Measurements from ENCODE around the gene NARS2. TPM values are rescaled to one million over a fixed set of nuclear protein-coding genes. Genes with fewer than 3 reads are reported as not detected.
"Not testable (repeated sequence)": the region's sequence is repeated elsewhere in the genome, so short reads cannot be mapped to it uniquely, and the experiment has no call there.

NARS2 gene
- total and polyA plus RNA-seq, 2 donors, result 25.0 to 30.1 TPM

GRCh38 chr11:78555592-78555991, 19.1 kb downstream of the NARS2 start:
- no peak overlapping the region for H3K4me3 ChIP-seq (ENCODE audit: low read length in 2 of 2)
- no peak for DNase-seq (ENCODE audit: low read depth in 6 of 9, low spot score in 9 of 9)
- 70% methylated on average over 3 of the region's 3 CpGs for WGBS
- no peak overlapping the region for H3K27ac ChIP-seq (ENCODE audit: low read depth in 1 of 2, low read length in 1 of 2)
- H3K9me3 ChIP-seq (ENCODE audit: control insufficient read depth in 2 of 2, insufficient read depth in 1 of 2, low read length in 1 of 2), result no peaks in the 10 kb centered on the region
- peaks cover 0 to 5% of the 10 kb centered on the region in 2 donors for H3K36me3 ChIP-seq (ENCODE audit: control insufficient read depth in 2 of 2, insufficient read depth in 2 of 2, low read length in 1 of 2)
- H3K4me1 ChIP-seq (ENCODE audit: control insufficient read depth in 2 of 2, insufficient read depth in 2 of 2, low read length in 2 of 2), result peaks cover 4 to 10% of the 10 kb centered on the region in 2 donors
- no peaks in the 10 kb centered on the region for H3K27me3 ChIP-seq (ENCODE audit: control insufficient read depth in 2 of 2, insufficient read depth in 1 of 2, low read length in 1 of 2)

GRCh38 chr11:78552881-78553280, 21.8 kb downstream of the NARS2 start:
- WGBS, result 95% methylated on average over 2 of the region's 2 CpGs
- no peaks in the 10 kb centered on the region for H3K9me3 ChIP-seq (ENCODE audit: control insufficient read depth in 2 of 2, insufficient read depth in 1 of 2, low read length in 1 of 2)

GRCh38 chr11:78552139-78552538, 22.5 kb downstream of the NARS2 start:
- H3K36me3 ChIP-seq (ENCODE audit: control insufficient read depth in 2 of 2, insufficient read depth in 2 of 2, low read length in 1 of 2); H3K4me1 ChIP-seq (ENCODE audit: control insufficient read depth in 2 of 2, insufficient read depth in 2 of 2, low read length in 2 of 2); DNase-seq (ENCODE audit: low read depth in 6 of 9, low spot score in 9 of 9); H3K4me3 ChIP-seq (ENCODE audit: low read length in 2 of 2); H3K27me3 ChIP-seq (ENCODE audit: control insufficient read depth in 2 of 2, insufficient read depth in 1 of 2, low read length in 1 of 2); H3K9me3 ChIP-seq (ENCODE audit: control insufficient read depth in 2 of 2, insufficient read depth in 1 of 2, low read length in 1 of 2); H3K27ac ChIP-seq (ENCODE audit: low read depth in 1 of 2, low read length in 1 of 2): not testable (repeated sequence)
- WGBS, result 98% methylated on average over 6 of the region's 6 CpGs

More at GRCh38 chr11:78552881-78553280, 21.8 kb downstream of the NARS2 start:
- Histone ChIP-seq H3K4me1 (ENCODE audit: control insufficient read depth in 2 of 2, insufficient read depth in 2 of 2, low read length in 2 of 2) (peaks cover 0 to 7% of the 10 kb centered on the region in 2 donors), H3K27me3 (ENCODE audit: control insufficient read depth in 2 of 2, insufficient read depth in 1 of 2, low read length in 1 of 2) (no peaks in the 10 kb centered on the region), H3K4me3 (ENCODE audit: low read length in 2 of 2) (no peak overlapping the region), H3K27ac (ENCODE audit: low read depth in 1 of 2, low read length in 1 of 2) (no peak overlapping the region), H3K36me3 (ENCODE audit: control insufficient read depth in 2 of 2, insufficient read depth in 2 of 2, low read length in 1 of 2) (peaks cover 0 to 7% of the 10 kb centered on the region in 2 donors)
- no peak for DNase-seq (ENCODE audit: low read depth in 6 of 9, low spot score in 9 of 9)

GRCh38 chr11:78551066-78551465, 23.6 kb downstream of the NARS2 start:
- H3K27ac ChIP-seq (ENCODE audit: low read depth in 1 of 2, low read length in 1 of 2), result no peak overlapping the region
- 88% methylated on average over 6 of the region's 6 CpGs for WGBS
- H3K4me3 ChIP-seq (ENCODE audit: low read length in 2 of 2), result no peak overlapping the region
- peaks cover 0 to 3% of the 10 kb centered on the region in 2 donors for H3K4me1 ChIP-seq (ENCODE audit: control insufficient read depth in 2 of 2, insufficient read depth in 2 of 2, low read length in 2 of 2)
- no peaks in the 10 kb centered on the region for H3K27me3 ChIP-seq (ENCODE audit: control insufficient read depth in 2 of 2, insufficient read depth in 1 of 2, low read length in 1 of 2)
- no peaks in the 10 kb centered on the region for H3K9me3 ChIP-seq (ENCODE audit: control insufficient read depth in 2 of 2, insufficient read depth in 1 of 2, low read length in 1 of 2)
- H3K36me3 ChIP-seq (ENCODE audit: control insufficient read depth in 2 of 2, insufficient read depth in 2 of 2, low read length in 1 of 2), result peaks cover 0 to 3% of the 10 kb centered on the region in 2 donors
- no peak for DNase-seq (ENCODE audit: low read depth in 6 of 9, low spot score in 9 of 9)

GRCh38 chr11:78549624-78550409, 24.8 kb downstream of the NARS2 start:
- no peak for DNase-seq (ENCODE audit: low read depth in 6 of 9, low spot score in 9 of 9)
- Histone ChIP-seq H3K27ac (ENCODE audit: low read depth in 1 of 2, low read length in 1 of 2) (no peak overlapping the region), H3K27me3 (ENCODE audit: control insufficient read depth in 2 of 2, insufficient read depth in 1 of 2, low read length in 1 of 2) (no peaks in the 10 kb centered on the region), H3K4me3 (ENCODE audit: low read length in 2 of 2) (no peak overlapping the region), H3K9me3 (ENCODE audit: control insufficient read depth in 2 of 2, insufficient read depth in 1 of 2, low read length in 1 of 2) (no peaks in the 10 kb centered on the region), H3K36me3 (ENCODE audit: control insufficient read depth in 2 of 2, insufficient read depth in 2 of 2, low read length in 1 of 2) (peaks cover 2 to 3% of the 10 kb centered on the region in 2 donors), H3K4me1 (ENCODE audit: control insufficient read depth in 2 of 2, insufficient read depth in 2 of 2, low read length in 2 of 2) (peaks cover 0 to 3% of the 10 kb centered on the region in 2 donors)
- WGBS, result 95% methylated on average over 3 of the region's 3 CpGs

GRCh38 chr11:78548911-78549590, 25.6 kb downstream of the NARS2 start:
- H3K4me1 ChIP-seq (ENCODE audit: control insufficient read depth in 2 of 2, insufficient read depth in 2 of 2, low read length in 2 of 2), result peaks cover 0 to 3% of the 10 kb centered on the region in 2 donors
- 97% methylated on average over 2 of the region's 2 CpGs for WGBS
- H3K27ac ChIP-seq (ENCODE audit: low read depth in 1 of 2, low read length in 1 of 2), result no peak overlapping the region
- peaks cover 2 to 3% of the 10 kb centered on the region in 2 donors for H3K36me3 ChIP-seq (ENCODE audit: control insufficient read depth in 2 of 2, insufficient read depth in 2 of 2, low read length in 1 of 2)
- no peak for DNase-seq (ENCODE audit: low read depth in 6 of 9, low spot score in 9 of 9)
- no peaks in the 10 kb centered on the region for H3K9me3 ChIP-seq (ENCODE audit: control insufficient read depth in 2 of 2, insufficient read depth in 1 of 2, low read length in 1 of 2)
- H3K27me3 ChIP-seq (ENCODE audit: control insufficient read depth in 2 of 2, insufficient read depth in 1 of 2, low read length in 1 of 2), result no peaks in the 10 kb centered on the region
- H3K4me3 ChIP-seq (ENCODE audit: low read length in 2 of 2), result no peak overlapping the region

GRCh38 chr11:78547931-78548705, 26.5 kb downstream of the NARS2 start:
- peaks cover 0 to 3% of the 10 kb centered on the region in 2 donors for H3K4me1 ChIP-seq (ENCODE audit: control insufficient read depth in 2 of 2, insufficient read depth in 2 of 2, low read length in 2 of 2)
- H3K27ac ChIP-seq (ENCODE audit: low read depth in 1 of 2, low read length in 1 of 2), result no peak overlapping the region
- 94% methylated on average over 8 of the region's 8 CpGs for WGBS
- peaks cover 2 to 3% of the 10 kb centered on the region in 2 donors for H3K36me3 ChIP-seq (ENCODE audit: control insufficient read depth in 2 of 2, insufficient read depth in 2 of 2, low read length in 1 of 2)
- no peaks in the 10 kb centered on the region for H3K9me3 ChIP-seq (ENCODE audit: control insufficient read depth in 2 of 2, insufficient read depth in 1 of 2, low read length in 1 of 2)
- no peak overlapping the region for H3K4me3 ChIP-seq (ENCODE audit: low read length in 2 of 2)
- no peak for DNase-seq (ENCODE audit: low read depth in 6 of 9, low spot score in 9 of 9)
- H3K27me3 ChIP-seq (ENCODE audit: control insufficient read depth in 2 of 2, insufficient read depth in 1 of 2, low read length in 1 of 2), result no peaks in the 10 kb centered on the region

- no peaks in the 10 kb centered on the region for H3K9me3 ChIP-seq (ENCODE audit: control insufficient read depth in 2 of 2, insufficient read depth in 1 of 2, low read length in 1 of 2)
- peaks cover 5 to 8% of the 10 kb centered on the region in 2 donors for H3K36me3 ChIP-seq (ENCODE audit: control insufficient read depth in 2 of 2, insufficient read depth in 2 of 2, low read length in 1 of 2)
- no peak overlapping the region for H3K4me3 ChIP-seq (ENCODE audit: low read length in 2 of 2)
- no peaks in the 10 kb centered on the region for H3K27me3 ChIP-seq (ENCODE audit: control insufficient read depth in 2 of 2, insufficient read depth in 1 of 2, low read length in 1 of 2)
- WGBS, result 89% methylated on average over 2 of the region's 2 CpGs
- no peak overlapping the region for H3K27ac ChIP-seq (ENCODE audit: low read depth in 1 of 2, low read length in 1 of 2)
- no peaks in the 10 kb centered on the region for H3K4me1 ChIP-seq (ENCODE audit: control insufficient read depth in 2 of 2, insufficient read depth in 2 of 2, low read length in 2 of 2)
- DNase-seq (ENCODE audit: low read depth in 6 of 9, low spot score in 9 of 9), result no peak
Measured at GRCh38 chr11:78542007-78542406, 32.7 kb downstream of the NARS2 start.

- H3K9me3 ChIP-seq (ENCODE audit: control insufficient read depth in 2 of 2, insufficient read depth in 1 of 2, low read length in 1 of 2), result no peaks in the 10 kb centered on the region
- H3K36me3 ChIP-seq (ENCODE audit: control insufficient read depth in 2 of 2, insufficient read depth in 2 of 2, low read length in 1 of 2), result peaks cover 5 to 8% of the 10 kb centered on the region in 2 donors
- H3K27me3 ChIP-seq (ENCODE audit: control insufficient read depth in 2 of 2, insufficient read depth in 1 of 2, low read length in 1 of 2), result no peaks in the 10 kb centered on the region
- no peak overlapping the region for H3K27ac ChIP-seq (ENCODE audit: low read depth in 1 of 2, low read length in 1 of 2)
- no peaks in the 10 kb centered on the region for H3K4me1 ChIP-seq (ENCODE audit: control insufficient read depth in 2 of 2, insufficient read depth in 2 of 2, low read length in 2 of 2)
- no peak for DNase-seq (ENCODE audit: low read depth in 6 of 9, low spot score in 9 of 9)
- H3K4me3 ChIP-seq (ENCODE audit: low read length in 2 of 2), result no peak overlapping the region
- 96% methylated on average over 3 of the region's 3 CpGs for WGBS
Measured at GRCh38 chr11:78541537-78541936, 33.1 kb downstream of the NARS2 start.
